Activated B cell treated with CpG ODN at 0.5 μM for 24 hours (primary cell): ENCODE data around the gene SELENOV. TPM values are rescaled to one million over a fixed set of nuclear protein-coding genes. Genes with fewer than 3 reads are reported as not detected.
A peak's percentile ranks its signal among the peaks of the same experiment; 100 is the strongest.

Experiments used
- ATAC-seq: fragments of 200-7000 bp; cut with Tn5 transposase; one replicate; pipeline ENCODE4 v1.10.0; 2021; ENCODE audit warnings: low read depth, mild to moderate bottlenecking, moderate library complexity
- CTCF ChIA-PET: fragments of 350-600 bp; sonication (Branson Sonifier 250); formaldehyde crosslinking; loops from one replicate; lab custom pipeline; 2021; ENCODE audit warnings: antibody characterized with exemption; lab: Charles Lee
- POLR2A ChIA-PET: fragments of 350-600 bp; sonication (Branson Sonifier 250); formaldehyde crosslinking; loops from one replicate; lab custom pipeline; 2021; ENCODE audit warnings: antibody characterized with exemption; lab: Charles Lee
- DNase-seq: peaks from one replicate; pipeline ENCODE4 v3.0.0; 2022
- H3K27ac Mint-ChIP-seq: one replicate; pipeline ENCODE4 v1.8.0; 2020; ENCODE audit warnings: mixed read lengths
- H3K27me3 Mint-ChIP-seq: one replicate; pipeline ENCODE4 v1.8.0; 2021; ENCODE audit warnings: mixed read lengths
- H3K36me3 Mint-ChIP-seq: one replicate; pipeline ENCODE4 v1.8.0; 2021; ENCODE audit warnings: low read depth, mixed read lengths
- H3K4me1 Mint-ChIP-seq: one replicate; pipeline ENCODE4 v1.8.0; 2021; ENCODE audit warnings: mixed read lengths
- H3K4me3 Mint-ChIP-seq: one replicate; pipeline ENCODE4 v1.8.0; 2020; ENCODE audit warnings: mild to moderate bottlenecking, mixed read lengths
- H3K9me3 Mint-ChIP-seq: one replicate; pipeline ENCODE4 v1.8.0; 2020; ENCODE audit warnings: mixed read lengths
- CTCF ChIP-seq: fragments of 200-600 bp; IDR thresholded peaks from one replicate; pipeline ENCODE4 v1.8.0; 2022; ENCODE audit warnings: antibody characterized with exemption, mild to moderate bottlenecking
- intact Hi-C: fragments of 100-400 bp; cut with micrococcal nuclease; formaldehyde crosslinking; loops from one replicate; pipeline ENCODE4 v1.15.1; 2024
- total RNA-seq: library from RNA; stranded (reverse); gene quantifications from 2 replicates; pipeline ENCODE4 v1.2.3, GENCODE V29; 2022

The SELENOV gene
- total RNA-seq, 1 donor from 2014 or later: not detected

GRCh38 chr19:39533791-39534190 lies 18.9 kb downstream of the SELENOV start:
- no peak overlapping the region for H3K27ac Mint-ChIP-seq
- no peak for ATAC-seq
- no peaks in the 10 kb centered on the region for H3K27me3 Mint-ChIP-seq
- no peak for DNase-seq
- no peak for TF ChIP-seq CTCF
- ChIA-PET CTCF (interaction anchor here (1.3 to 3.8 kb wide), 6 partner anchors 59 to 411 kb away, joined by 3 to 20 read pairs (median 9); partner anchors contain the start of gene SUPT5H), POLR2A (interaction anchor here (1.9 kb wide), 1 partner anchor 89 kb away, joined by 5 read pairs; the partner anchor contains the start of gene SUPT5H)
- H3K9me3 Mint-ChIP-seq: no peaks in the 10 kb centered on the region
- H3K4me3 Mint-ChIP-seq: no peak overlapping the region
- peaks cover 5% of the 10 kb centered on the region for H3K36me3 Mint-ChIP-seq
- intact Hi-C loops: loop anchor here (1.0 to 5.0 kb wide), 3 partner anchors 191 to 411 kb away; partner anchors contain the start of gene SAMD4B
- H3K4me1 Mint-ChIP-seq: peaks cover 31% of the 10 kb centered on the region

GRCh38 chr19:39539165-39539517 lies 24.2 kb downstream of the SELENOV start:
- ChIA-PET POLR2A (interaction anchor here (0.5 to 1.5 kb wide), 5 partner anchors 11 to 141 kb away, joined by 3 to 6 read pairs (median 3); partner anchors contain the start of gene RPS16), CTCF (interaction anchor here (1.4 kb wide), 1 partner anchor 64 kb away, joined by 3 read pairs; no protein-coding TSS in a partner anchor)
- peak overlapping the region; percentile 88 for H3K4me3 Mint-ChIP-seq
- H3K27ac Mint-ChIP-seq: peak overlapping the region; percentile 77
- DNase-seq (no peak), ATAC-seq (no peak)
- no peak for TF ChIP-seq CTCF
- H3K27me3 Mint-ChIP-seq: no peaks in the 10 kb centered on the region
- no peaks in the 10 kb centered on the region for H3K9me3 Mint-ChIP-seq
- H3K36me3 Mint-ChIP-seq: peaks cover 4% of the 10 kb centered on the region
- peaks cover 40% of the 10 kb centered on the region for H3K4me1 Mint-ChIP-seq
- intact Hi-C loops: no loop called here

- Mint-ChIP-seq H3K4me1 (peaks cover 40% of the 10 kb centered on the region), H3K9me3 (no peaks in the 10 kb centered on the region), H3K27ac (peak within 1 kb of the TSS; percentile 93), H3K4me3 (peak within 1 kb of the TSS; percentile 95), H3K36me3 (peaks cover 4% of the 10 kb centered on the region), H3K27me3 (no peaks in the 10 kb centered on the region)
- ChIA-PET CTCF (interaction anchor here (0.9 to 1.4 kb wide), 4 partner anchors 65 to 417 kb away, joined by 3 to 4 read pairs (median 3); no protein-coding TSS in a partner anchor), POLR2A (interaction anchor here (0.7 to 1.5 kb wide), 4 partner anchors 104 to 142 kb away, joined by 3 read pairs; partner anchors contain the start of gene RPS16)
- no peak for TF ChIP-seq CTCF
- DNase-seq (peak; percentile 88), ATAC-seq (peak; percentile 95)
- intact Hi-C loops: loop anchor here (1.0 to 5.0 kb wide), 2 partner anchors 7 to 293 kb away; partner anchors contain the start of genes DYRK1B and EID2B
Observed at GRCh38 chr19:39539518-39540332, 24.8 kb downstream of the SELENOV start, which contains the start of gene EID2. EID2 (minus strand) TSS chr19:39540161; CDS start chr19:39540079, 82 bp downstream.

GRCh38 chr19:39540333-39540673 lies 25.4 kb downstream of the SELENOV start:
- CTCF ChIA-PET: interaction anchor here (0.9 to 1.3 kb wide), 3 partner anchors 66 to 418 kb away, joined by 3 to 4 read pairs (median 3); no protein-coding TSS in a partner anchor
- Mint-ChIP-seq H3K4me3 (peak overlapping the region; percentile 95), H3K4me1 (peaks cover 40% of the 10 kb centered on the region), H3K36me3 (peaks cover 4% of the 10 kb centered on the region), H3K27me3 (no peaks in the 10 kb centered on the region), H3K9me3 (no peaks in the 10 kb centered on the region), H3K27ac (peak overlapping the region; percentile 93)
- no peak for ATAC-seq
- TF ChIP-seq CTCF: peak; percentile 27
- POLR2A ChIA-PET: interaction anchor here (0.9 kb wide), 1 partner anchor 104 kb away, joined by 3 read pairs; the partner anchor contains the start of gene RPS16
- no peak for DNase-seq
- intact Hi-C loops: loop anchor here (1.0 to 5.0 kb wide), 2 partner anchors 8 to 292 kb away; partner anchors contain the start of genes DYRK1B and EID2B
